HG02973 (cell line): ENCODE results near the gene SMU1.
"Not testable (repeated sequence)": the region's sequence is repeated elsewhere in the genome, so short reads cannot be mapped to it uniquely, and the experiment has no call there.

Experiments used
- ATAC-seq: cut with Tn5 transposase; IDR thresholded peaks from one replicate; pipeline ENCODE4 v1.9.1; 2021; ENCODE audit warnings: moderate library complexity; ENCODE audit not compliant: unreplicated experiment

SMU1 gene

DNA sequence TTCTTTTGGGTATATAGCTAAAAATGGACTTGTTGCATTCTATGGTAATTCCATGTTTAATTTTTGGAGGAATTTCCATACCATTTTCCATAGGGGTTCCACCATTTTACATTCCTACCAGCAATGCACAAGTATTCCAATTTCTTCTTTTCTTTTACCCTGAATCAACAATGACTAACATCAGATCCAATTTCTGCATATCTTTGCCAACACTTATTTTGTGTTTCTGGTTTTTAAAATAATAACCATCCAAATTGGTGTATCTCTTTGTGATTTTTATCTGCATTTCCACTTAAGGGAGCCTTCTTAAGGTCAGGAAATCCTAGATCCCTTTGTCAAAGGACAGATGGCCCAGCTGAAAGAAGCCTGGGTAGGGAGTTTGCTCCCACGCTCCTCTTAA is 29.5 kb upstream of the SMU1 start:
- ATAC-seq, result no peak

DNA sequence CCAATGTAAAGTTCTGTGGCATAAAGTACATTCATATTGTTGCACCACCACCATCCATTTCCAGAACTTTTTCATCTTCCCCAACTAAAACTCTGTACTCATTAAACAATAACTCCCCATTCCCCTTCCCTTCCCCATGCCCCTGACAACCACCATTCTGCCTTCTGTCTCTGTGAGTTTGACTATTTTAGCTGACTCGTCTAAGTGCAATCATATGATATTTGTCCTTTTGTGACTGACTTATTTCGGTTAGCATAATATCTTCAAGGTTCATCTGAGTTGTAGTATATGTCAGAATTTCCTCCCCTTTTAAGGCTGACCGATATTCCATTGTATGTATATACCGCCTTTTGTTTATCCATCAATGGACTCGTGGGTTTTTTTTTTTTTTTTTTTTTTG is 29.0 kb upstream of the SMU1 start:
- no peak for ATAC-seq

DNA sequence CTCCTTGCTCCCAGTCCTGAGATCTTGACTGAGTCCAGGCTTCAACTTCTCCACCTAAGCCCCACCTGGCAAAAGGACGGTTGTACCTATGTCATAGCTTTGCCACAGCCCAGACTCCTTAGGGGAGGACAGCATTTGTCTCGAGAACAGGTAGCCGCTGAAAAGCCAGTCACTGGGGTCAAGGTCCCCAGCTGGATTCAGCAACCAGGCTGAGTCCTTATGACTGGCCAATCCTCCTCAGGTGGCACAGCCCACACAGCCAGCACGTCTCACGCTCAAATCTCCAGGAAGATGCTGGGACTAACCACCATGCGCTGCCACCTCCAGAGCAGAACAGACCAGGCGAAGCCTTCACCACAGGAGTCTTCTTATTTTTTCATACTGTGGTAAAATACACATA is 27.9 kb upstream of the SMU1 start:
- no peak for ATAC-seq

DNA sequence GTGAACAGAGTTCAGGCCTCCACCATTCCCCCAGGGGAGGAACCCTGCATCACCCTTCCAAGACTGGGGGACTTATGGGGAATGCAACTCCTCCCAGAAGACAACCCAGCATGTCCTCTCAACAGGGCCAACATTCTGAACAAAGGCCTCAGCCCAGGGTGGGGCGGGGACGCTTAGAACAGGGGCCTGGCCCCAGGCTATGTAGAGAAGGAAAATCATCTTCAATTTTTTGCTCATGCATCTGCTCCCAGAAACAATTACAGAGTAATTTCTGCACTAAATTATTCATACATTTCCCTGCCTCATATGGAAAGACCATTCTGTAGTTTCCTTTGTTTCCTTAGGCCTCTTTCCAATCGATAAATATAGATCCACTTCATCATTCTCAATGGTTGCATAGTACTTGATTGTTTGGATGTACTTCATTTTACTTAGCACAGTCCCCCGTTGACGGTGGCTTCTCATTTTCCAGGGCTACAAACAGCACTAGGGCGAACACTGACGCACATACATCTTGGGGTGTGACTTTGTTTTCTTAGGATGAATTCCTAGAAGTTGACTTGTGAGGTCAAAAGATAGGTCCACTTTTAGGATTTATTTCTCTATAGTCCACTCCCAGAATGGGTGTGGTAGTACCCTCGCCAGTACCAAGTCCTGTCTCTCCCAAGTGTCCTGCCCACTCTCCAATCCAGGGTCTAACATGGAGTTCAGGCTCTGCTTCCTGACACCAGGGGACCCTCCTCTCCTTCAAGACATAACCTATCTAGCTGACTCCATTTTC is 27.2 kb upstream of the SMU1 start:
- ATAC-seq, result no peak

DNA sequence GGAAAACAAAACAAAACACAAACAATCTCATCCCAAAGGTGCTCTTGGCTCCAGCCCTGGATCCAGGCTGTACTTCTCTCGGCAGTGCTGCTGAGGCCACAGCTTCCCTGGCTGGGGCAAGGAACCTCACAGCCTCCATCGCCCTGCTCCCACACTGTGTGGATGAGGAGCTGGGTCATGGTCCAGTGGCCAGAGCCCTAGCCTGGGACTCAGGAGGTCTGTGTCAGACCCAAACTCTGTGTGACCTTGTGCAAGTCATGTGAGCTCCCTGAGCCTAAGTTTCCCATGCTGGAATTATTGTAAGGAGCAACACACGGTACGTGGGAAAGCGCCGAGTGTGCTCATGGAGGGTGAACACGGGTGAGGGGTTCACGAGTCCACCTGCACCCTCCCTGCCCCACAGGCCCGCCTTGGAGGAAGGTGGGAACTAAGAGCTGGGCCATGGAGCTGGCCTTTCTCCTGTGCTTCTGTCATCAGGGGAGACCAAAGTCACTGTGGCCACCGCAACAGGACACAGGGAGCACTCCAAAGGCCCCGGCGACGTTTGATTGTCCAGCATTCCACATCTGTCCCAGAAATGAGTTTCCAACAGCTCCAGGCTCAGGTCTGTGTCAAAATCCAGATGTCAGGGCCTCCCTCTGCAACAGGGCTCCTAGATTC is 26.2 kb upstream of the SMU1 start:
- no peak for ATAC-seq

DNA sequence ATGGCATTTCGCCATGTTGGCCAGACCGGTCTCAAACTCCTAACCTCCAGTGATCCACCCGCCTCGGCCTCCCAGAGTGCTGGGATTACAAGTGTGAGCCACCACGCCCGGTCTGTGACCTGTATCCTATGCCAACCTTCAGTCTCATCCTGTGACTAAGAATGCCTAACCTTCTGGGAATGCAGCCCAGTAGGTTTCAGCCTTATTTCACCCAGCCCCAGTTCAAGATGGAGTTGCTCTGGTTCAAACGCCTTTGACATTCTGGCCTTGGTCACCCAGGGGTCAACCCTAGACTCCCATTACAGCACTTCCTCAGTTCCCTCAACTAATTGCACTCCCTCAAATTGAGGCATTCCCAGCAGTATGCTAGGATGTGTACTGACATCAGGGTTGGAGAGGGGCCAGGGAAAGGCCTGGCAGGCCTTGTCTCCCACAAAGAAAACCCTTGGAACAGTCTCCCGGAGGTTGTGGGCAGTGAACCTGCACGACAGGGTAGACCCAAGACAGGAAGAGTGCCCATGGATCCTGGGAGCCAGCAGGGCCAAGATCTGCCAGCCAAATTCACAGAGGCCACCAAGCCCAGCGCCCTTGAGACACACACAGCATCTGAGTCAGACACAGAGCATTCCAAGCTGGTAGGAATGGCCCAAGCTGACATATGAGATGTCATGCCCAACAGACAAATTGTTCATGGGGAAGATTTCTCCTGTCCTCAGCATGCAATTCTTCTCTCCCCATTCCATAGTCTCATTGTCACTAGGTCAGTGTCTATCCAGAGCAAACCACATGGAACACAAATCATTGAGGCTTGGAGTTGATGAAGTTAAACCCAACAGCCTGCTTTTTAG is 24.9 kb upstream of the SMU1 start:
- no peak for ATAC-seq

DNA sequence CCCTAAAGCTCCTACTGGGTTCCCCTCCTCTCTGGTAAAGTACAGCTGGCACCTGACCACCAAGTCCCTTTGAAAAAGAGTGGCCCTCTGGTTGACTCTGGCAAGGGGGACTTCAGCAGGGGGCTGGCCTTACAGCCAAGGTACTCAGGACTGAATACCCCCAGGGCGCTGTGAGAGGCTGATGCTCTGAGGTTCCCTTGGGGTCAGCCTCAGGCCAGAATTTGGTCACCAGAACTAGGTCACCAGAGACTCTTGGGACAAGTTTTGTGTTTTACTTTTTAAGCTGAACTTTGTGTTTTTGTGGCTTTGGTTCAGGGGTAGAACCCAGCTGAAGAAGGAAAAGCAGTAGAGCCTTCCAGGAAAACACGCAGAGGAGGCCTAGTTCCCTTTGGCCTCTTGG is 23.3 kb upstream of the SMU1 start:
- ATAC-seq, result no peak

DNA sequence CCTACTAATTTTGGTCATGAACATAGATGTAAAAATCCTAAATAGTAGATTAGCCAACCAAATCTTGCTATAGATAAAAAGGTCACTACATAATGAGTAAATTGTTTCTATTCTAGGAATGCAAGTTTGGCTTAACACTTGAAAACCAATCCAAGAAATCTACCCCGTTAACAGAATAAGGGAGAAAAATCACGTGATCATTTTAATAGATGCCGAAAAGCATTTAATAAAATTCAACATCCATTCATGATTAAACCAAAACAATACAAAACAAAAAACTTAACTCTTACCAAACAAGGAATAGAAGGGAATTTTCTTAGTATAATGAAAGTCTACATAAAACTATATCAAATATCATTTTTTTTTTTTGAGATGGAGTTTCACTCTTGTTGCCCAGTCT is 20.7 kb upstream of the SMU1 start:
- ATAC-seq, result no peak

DNA sequence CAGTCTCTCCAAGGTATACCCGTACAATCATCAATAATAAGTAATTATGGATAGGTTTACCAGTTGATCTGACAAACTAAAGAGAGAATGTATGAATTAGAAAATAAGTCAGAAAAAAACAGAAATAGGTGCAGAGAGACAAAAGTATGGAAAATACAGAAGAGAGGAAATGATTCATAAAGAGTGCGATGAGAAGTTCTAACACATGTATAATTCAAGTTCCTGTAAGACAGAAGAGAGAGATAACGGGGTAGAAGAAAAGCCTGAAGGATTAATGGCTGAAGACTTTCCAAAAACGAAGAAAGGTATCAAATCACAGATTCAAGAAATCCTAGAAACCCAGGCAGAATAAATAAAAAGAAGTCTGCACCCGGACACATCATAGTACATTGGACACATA is 16.2 kb upstream of the SMU1 start:
- no peak for ATAC-seq

DNA sequence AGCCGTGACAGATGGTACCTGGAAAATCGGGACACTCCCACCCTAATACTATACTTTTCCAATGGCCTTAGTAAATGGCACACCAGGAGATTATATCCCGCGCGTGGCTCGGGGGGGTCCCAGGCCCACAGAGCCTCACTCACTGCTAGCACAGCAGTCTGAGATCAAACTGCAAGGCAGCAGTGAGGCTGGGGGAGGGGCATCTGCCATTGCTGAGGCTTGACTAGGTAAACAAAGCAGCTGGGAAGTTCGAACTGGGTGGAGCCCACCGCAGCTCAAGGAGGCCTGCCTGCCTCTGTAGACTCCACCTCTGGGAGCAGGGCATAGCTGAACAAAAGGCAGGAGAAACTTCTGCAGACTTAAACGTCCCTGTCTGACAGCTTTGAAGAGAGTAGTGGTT is 9.2 kb upstream of the SMU1 start:
- not testable (repeated sequence) for ATAC-seq

DNA sequence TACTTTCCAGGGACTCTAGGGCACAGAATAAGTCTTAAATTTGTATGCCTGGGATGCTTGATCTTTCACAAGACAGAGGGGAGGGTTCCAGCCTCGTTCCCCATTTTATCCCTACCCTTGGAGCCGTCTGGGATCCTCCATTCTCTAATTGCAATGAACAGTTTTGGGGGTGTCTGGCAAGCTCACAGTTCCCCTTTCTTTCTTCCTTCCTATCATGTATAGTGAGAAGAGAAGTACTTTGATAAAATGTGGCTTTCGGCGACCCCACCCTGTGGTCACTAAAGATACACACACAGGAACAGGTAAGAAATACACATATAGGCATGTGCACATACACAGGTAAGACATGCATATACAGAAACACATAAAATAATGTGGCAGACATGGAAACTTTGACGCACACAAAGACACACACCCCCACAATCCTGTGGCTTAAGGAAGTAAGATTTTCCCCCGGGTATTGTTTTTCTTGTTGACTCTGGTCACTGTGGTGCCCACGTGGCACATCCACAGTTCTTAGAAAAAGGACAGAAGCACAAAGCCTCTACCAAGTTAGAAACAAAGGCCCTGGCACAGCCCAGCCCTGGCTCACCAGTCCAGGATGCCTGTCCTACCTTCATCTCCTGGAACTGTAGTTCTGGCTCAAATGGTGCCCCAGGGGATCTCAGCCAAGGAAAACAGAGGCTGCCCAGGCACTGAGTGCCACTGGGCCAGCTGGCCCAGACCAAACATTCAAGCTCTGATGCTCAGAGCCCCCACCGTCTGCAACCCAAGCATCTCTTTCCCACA is 6.3 kb upstream of the SMU1 start:
- no peak for ATAC-seq

DNA sequence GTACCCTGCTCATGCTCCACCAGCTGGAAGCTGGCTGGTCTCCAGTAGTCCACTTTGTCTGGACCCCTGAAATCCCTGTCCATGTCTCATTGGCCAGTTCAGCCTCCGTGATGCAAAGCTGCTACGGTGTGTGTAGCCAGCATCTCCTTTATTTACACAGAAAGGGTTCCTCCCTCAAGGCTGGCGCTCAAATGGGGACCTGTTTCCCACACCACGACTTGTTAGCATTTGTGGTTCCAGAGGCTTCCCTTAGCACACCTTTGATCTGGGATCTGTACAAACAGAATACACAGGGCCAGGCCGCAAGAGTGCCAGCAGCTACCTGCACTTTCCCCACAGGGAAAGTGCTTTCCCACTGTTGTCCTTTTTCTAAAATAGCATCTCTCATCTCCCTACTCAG is 5.7 kb upstream of the SMU1 start:
- no peak for ATAC-seq

DNA sequence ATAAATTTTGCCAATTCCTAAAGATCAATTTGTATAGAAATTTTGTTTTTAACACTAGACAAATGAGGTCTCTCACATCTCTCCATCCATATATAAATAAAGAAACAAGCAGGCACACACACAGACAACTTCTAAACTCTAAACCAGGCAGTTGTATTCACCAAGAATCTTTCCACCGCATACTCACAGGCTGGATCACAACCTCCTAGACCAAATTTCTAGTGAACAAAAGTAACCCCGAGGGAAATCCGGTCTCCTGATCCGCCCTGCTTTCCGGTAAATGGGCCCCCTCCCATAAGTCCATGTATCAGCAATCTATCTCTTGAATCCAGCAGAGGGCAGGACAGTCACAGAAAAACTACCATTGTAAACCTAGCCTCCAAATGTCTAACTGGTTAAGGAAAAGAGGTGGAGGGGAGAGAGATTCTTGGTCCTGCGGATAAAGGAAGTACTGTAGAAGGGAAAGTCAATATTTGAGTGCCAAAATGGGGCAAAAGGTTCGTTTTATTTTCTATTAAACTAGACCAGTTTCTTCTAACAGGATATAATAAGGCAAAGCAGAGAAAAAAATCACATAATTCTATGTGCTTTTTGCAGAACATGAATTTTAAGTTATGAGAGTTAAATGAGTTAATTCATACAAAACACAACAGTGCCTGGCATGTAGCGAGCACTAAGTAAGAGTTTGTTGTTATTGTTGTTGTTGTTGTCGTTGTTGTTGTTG is 4.8 kb upstream of the SMU1 start:
- ATAC-seq, result peak; percentile 39

DNA sequence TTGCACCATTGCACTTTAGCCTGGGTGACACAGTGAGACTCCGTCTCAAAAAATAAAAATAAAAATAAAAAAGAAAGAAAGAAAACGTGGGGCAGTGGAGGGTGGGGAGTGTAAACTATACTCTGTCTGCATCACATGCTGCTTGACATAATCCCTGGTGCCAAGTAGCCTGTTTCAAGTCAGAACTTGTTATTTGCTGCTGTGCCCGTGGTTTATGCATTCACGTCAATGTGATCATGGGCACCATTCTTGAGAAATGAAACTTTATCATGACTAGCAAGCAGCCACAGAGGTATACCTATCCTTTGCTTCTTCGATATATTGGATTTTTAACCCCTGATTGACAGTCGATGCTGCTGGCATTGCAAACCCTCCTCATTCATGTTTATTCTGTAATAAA is 4.1 kb upstream of the SMU1 start:
- no peak for ATAC-seq

DNA sequence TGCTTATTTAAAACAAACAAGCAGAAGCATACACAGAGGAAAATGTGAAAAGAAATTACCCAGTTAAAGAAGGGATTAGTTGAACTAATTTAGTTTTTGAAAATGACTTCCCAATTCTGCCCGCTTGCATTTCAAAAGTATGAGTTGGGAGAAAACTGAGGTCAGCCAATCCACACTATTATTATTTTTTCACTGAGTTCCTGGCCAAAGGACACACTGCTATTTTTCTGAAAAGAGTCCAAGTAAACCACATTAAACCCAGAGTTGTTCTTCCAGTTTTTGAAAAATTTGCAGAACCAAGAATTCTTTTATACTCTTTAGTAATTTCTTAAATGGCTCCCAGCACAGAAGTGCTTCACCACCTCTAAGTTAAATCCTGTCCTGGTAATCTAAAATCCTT is 7.5 kb downstream of the SMU1 start:
- ATAC-seq, result no peak

DNA sequence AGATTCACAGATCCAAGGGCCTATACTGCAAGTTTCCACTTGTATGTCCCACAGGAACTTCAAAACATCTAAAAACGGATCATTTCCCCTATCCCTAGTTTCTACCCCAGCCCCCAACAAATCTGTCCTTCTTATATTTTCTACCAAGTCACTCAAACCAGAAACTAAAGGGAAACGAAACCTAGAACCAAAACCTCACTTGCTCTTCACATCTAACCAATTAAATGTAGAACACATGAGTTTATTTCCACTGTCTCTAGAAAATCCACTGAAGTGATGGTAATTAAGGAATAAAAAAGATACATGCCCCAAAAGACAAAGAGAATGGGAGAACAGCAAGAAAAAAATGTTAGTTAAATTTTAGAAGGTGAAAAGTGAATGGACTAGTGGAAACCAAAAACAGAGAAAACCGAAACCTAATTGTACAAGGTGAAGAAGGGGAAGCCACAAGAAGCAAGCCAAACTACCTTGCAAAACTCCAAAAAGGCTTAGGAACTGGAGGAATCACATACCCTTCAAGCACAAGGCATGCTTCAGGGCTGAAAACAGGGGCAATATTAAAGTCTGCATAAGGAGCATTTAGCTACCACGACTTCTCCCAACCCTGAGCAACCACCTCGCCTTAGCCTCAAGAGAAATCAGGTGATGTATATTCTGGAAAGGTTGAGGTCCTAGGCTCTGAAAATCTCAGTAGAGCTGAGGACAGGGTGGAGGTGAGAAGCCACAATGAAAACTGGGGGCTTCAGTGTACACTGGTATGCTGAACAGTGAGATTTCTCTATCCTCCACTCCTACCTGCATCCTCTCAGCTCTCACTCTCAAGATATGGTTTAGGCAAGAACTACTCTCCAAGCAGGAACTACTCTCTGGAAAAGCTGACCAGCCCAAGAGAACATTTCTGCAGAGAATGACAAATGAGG is 11.1 kb downstream of the SMU1 start:
- peak; percentile 65 for ATAC-seq

DNA sequence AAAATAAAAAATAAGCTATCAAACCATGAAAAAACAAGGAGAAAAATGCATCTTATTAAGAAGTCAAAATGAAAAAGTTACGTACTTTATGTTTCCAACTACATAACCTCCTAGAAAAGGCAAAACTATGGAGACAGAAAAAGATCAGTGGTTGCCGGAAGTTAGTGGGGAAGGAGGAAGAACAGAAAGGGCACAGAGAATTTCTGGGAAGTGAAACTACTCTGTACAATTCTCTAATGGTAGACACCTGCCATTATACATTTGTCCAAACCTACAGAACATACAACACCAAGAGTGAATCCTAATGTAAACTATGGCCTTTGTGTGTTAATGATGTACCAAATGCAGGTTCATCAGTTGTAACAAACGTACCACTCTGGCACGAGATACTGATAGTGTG is 25.3 kb downstream of the SMU1 start:
- ATAC-seq, result no peak

DNA sequence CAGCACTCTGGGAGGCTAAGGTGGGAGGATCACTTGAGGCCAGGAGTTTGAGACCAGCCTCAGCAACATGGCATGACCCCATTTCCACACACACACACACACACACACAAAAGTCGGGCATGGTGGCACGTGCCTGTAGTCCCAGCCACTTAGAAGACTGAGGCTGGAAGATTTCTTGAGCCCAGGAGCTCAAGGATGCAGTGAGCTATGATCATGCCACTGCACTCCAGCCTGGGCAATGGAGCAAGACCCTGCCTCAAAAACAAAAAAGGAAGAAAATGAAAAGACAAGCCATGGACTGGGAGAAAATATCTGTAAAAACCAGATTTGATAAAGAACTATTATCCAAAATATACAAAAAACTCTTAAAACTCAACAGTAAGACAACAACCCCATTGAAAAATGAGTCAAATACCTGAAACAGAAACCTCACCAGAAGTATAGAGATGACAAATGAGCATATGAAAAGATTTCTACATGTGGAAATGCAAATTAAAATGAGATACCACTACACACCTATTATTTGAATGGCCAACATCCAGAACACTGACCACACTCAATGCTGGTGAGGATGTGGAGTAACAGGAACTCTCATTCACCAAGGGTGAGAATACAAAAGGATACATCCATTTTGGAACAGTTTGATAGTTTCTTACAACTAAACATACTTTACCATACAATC is 26.7 kb downstream of the SMU1 start:
- peak; percentile 73 for ATAC-seq

DNA sequence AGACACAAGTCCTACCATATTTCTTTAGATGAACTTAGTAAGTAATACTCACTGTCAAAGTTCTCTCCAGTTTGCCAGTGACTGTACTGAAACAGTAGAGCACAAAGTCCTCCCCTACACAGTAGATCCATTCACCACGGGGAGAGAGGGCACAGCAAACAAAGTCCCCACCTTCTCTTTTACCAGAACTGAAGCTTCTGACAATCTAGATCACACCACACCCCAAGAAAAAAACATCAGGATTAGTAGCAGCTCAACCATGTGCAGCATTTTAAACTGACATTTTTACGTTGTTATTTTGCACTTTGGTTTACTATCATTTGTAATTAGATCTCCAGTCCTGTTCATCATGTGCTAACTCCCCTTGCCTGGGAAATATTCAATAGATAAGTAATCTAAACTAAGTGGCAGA is 28.4 kb downstream of the SMU1 start:
- no peak for ATAC-seq
